Neural cell (in vitro differentiated cells): ENCODE data around the gene PTPRT.

ENCODE experiments used
- EP300 ChIP-seq: fragments of 450-650 bp; conservative IDR thresholded peaks from 2 replicates; pipeline ENCODE4 v1.6.1; 2014; ENCODE audit warnings: antibody characterized with exemption, mild to moderate bottlenecking, moderate library complexity; ENCODE audit not compliant: poor library complexity, severe bottlenecking
- EZH2 ChIP-seq: fragments of 200-600, 300-800 bp; shearing (Covaris generic), sonication (generic); IDR thresholded peaks from 2 replicates; pipeline ENCODE4 v1.6.1; 2014; ENCODE audit warnings: antibody characterized with exemption, low read length, borderline replicate concordance, mild to moderate bottlenecking; ENCODE audit not compliant: insufficient read depth, poor library complexity, severe bottlenecking
- MXI1 ChIP-seq: fragments of 450-650 bp; conservative IDR thresholded peaks from 2 replicates; pipeline ENCODE4 v1.6.1; 2014; ENCODE audit warnings: antibody characterized with exemption, mild to moderate bottlenecking; ENCODE audit not compliant: poor library complexity, severe bottlenecking
- POLR2AphosphoS5 ChIP-seq: IDR thresholded peaks from 2 replicates; pipeline ENCODE4 v1.6.1; 2012
- RAD21 ChIP-seq: fragments of 450-650 bp; conservative IDR thresholded peaks from 2 replicates; pipeline ENCODE4 v1.6.1; 2014; ENCODE audit warnings: antibody characterized with exemption, mild to moderate bottlenecking, moderate library complexity
- SMC3 ChIP-seq: fragments of 450-650 bp; conservative IDR thresholded peaks from 2 replicates; pipeline ENCODE4 v1.6.1; 2014; ENCODE audit warnings: antibody characterized with exemption, mild to moderate bottlenecking, moderate library complexity; ENCODE audit not compliant: poor library complexity
- TAF1 ChIP-seq: IDR thresholded peaks from 2 replicates; pipeline ENCODE4 v1.6.1; 2012; ENCODE audit warnings: low read depth
- TF ChIP-seq, protein P1 (sequence below): fragments of 450-650 bp; IDR thresholded peaks from 2 replicates; pipeline ENCODE4 v1.5.1; 2014; ENCODE audit warnings: antibody characterized with exemption, mild to moderate bottlenecking, moderate library complexity; ENCODE audit not compliant: poor library complexity, severe bottlenecking

DNA sequence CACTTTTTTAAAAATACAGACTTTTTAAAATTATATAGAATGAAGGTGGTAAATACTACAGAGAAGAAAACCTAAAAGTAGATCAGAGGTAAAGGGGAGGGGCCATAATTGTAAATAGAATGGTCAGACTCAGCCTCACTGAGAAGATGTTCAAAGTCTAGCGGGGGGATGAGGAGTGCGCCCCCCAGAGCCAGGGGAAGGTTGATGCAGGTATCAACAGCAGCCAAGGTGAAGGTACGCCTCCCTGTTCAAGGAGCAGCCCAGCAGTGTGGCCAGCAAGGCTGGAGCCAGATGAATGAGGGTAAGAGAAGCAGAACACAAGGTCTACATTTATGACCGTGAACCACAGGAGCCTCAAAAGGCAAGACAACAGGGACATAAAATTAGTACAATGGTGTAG, 204.1 kb downstream of the PTPRT start:
- TF ChIP-seq, protein P1, sequence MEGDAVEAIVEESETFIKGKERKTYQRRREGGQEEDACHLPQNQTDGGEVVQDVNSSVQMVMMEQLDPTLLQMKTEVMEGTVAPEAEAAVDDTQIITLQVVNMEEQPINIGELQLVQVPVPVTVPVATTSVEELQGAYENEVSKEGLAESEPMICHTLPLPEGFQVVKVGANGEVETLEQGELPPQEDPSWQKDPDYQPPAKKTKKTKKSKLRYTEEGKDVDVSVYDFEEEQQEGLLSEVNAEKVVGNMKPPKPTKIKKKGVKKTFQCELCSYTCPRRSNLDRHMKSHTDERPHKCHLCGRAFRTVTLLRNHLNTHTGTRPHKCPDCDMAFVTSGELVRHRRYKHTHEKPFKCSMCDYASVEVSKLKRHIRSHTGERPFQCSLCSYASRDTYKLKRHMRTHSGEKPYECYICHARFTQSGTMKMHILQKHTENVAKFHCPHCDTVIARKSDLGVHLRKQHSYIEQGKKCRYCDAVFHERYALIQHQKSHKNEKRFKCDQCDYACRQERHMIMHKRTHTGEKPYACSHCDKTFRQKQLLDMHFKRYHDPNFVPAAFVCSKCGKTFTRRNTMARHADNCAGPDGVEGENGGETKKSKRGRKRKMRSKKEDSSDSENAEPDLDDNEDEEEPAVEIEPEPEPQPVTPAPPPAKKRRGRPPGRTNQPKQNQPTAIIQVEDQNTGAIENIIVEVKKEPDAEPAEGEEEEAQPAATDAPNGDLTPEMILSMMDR: no peak
- TF ChIP-seq POLR2AphosphoS5 (no peak), SMC3 (no peak), MXI1 (no peak), EZH2 (no peak), EP300 (no peak), TAF1 (no peak), RAD21 (no peak)
